Upper lobe of left lung (tissue), 4 donors: ENCODE results near the gene CRACDL.

Experiments used
- CTCF ChIP-seq, 6 experiments: fragments of 450-650 bp in 4 of 6; fragments of 200-600 bp in 2 of 6; sonication (generic) in 2 of 6; IDR thresholded peaks; one replicate each; pipeline ENCODE4 v1.5.1; 2016 to 2019; ENCODE audit warnings: antibody characterized with exemption in 6 of 6
- POLR2A ChIP-seq, 4 donors: fragments of 450-650 bp; IDR thresholded peaks; one replicate each; pipeline ENCODE4 v1.5.1; 2016 to 2017; ENCODE audit warnings: antibody characterized with exemption in 4 of 4, mild to moderate bottlenecking in 2 of 4

- TF ChIP-seq POLR2A (IDR thresholded peaks at IDR 0.05) (no peak), CTCF (IDR thresholded peaks at IDR 0.05) (no peak)
Observed at GRCh38 chr2:98895221-98895620, 40.8 kb downstream of the CRACDL start.
